Effector memory CD8-positive, alpha-beta T cell (primary cell): ENCODE measurements around the gene DAAM2.

Source experiments
- ATAC-seq: fragments of 150-1000 bp; cut with Tn5 transposase; replicated peaks from 2 replicates; pipeline ENCODE4 v1.10.0; 2021; ENCODE audit warnings: mild to moderate bottlenecking, moderate library complexity
- DNase-seq, 3 experiments: peaks; one replicate each; pipeline ENCODE4 v3.0.0; 2021
- H3K27ac Mint-ChIP-seq, 2 donors: one replicate each; pipeline ENCODE4 v1.8.0; 2022; ENCODE audit warnings: mild to moderate bottlenecking in 2 of 2, mixed read lengths in 2 of 2, moderate library complexity in 2 of 2
- H3K27me3 Mint-ChIP-seq, 2 donors: one replicate each; pipeline ENCODE4 v1.8.0; 2022; ENCODE audit warnings: mixed read lengths in 2 of 2
- H3K36me3 Mint-ChIP-seq: one replicate; pipeline ENCODE4 v1.8.0; 2022; ENCODE audit warnings: mild to moderate bottlenecking, moderate library complexity, mixed read lengths; ENCODE audit not compliant: insufficient read depth
- H3K4me1 Mint-ChIP-seq, 2 donors: one replicate each; pipeline ENCODE4 v1.8.0; 2022; ENCODE audit warnings: low read depth in 2 of 2, mixed read lengths in 2 of 2
- H3K4me3 Mint-ChIP-seq, 2 donors: one replicate each; pipeline ENCODE4 v1.8.0; 2022; ENCODE audit warnings: mild to moderate bottlenecking in 2 of 2, mixed read lengths in 2 of 2, moderate library complexity in 2 of 2
- H3K9me3 Mint-ChIP-seq, 2 donors: one replicate each; pipeline ENCODE4 v1.8.0; 2022; ENCODE audit warnings: mixed read lengths in 2 of 2

DAAM2 gene

GRCh38 chr6:39794231-39794630 lies 2.1 kb downstream of the DAAM2 start:
- no peak overlapping the region for H3K27ac Mint-ChIP-seq
- no peaks in the 10 kb centered on the region for H3K9me3 Mint-ChIP-seq
- ATAC-seq = no peak
- DNase-seq = no peak
- no peak overlapping the region for H3K4me3 Mint-ChIP-seq
- no peaks in the 10 kb centered on the region for H3K4me1 Mint-ChIP-seq
- H3K27me3 Mint-ChIP-seq = peaks cover 59 to 60% of the 10 kb centered on the region in 2 donors
- H3K36me3 Mint-ChIP-seq = no peaks in the 10 kb centered on the region

GRCh38 chr6:39797751-39798150 lies 5.6 kb downstream of the DAAM2 start:
- Mint-ChIP-seq H3K36me3 (no peaks in the 10 kb centered on the region), H3K27ac (no peak overlapping the region), H3K27me3 (peaks cover 40 to 50% of the 10 kb centered on the region in 2 donors), H3K4me3 (no peak overlapping the region), H3K9me3 (no peaks in the 10 kb centered on the region), H3K4me1 (no peaks in the 10 kb centered on the region)
- DNase-seq (no peak), ATAC-seq (no peak)

GRCh38 chr6:39800034-39801032 lies 8.2 kb downstream of the DAAM2 start:
- H3K27ac Mint-ChIP-seq = no peak overlapping the region
- no peaks in the 10 kb centered on the region for H3K36me3 Mint-ChIP-seq
- H3K4me3 Mint-ChIP-seq = no peak overlapping the region
- ATAC-seq (no peak), DNase-seq (no peak)
- H3K27me3 Mint-ChIP-seq = peaks cover 14 to 35% of the 10 kb centered on the region in 2 donors
- H3K9me3 Mint-ChIP-seq = no peaks in the 10 kb centered on the region
- H3K4me1 Mint-ChIP-seq = no peaks in the 10 kb centered on the region

GRCh38 chr6:39801456-39802251 lies 9.5 kb downstream of the DAAM2 start:
- ATAC-seq (no peak), DNase-seq (no peak)
- Mint-ChIP-seq H3K4me1 (no peaks in the 10 kb centered on the region), H3K9me3 (no peaks in the 10 kb centered on the region), H3K27me3 (peaks cover 13 to 32% of the 10 kb centered on the region in 2 donors), H3K27ac (no peak overlapping the region), H3K36me3 (no peaks in the 10 kb centered on the region), H3K4me3 (no peak overlapping the region)

- Mint-ChIP-seq H3K27ac (no peak overlapping the region), H3K4me3 (no peak overlapping the region), H3K36me3 (no peaks in the 10 kb centered on the region), H3K9me3 (no peaks in the 10 kb centered on the region), H3K27me3 (peaks cover 9 to 35% of the 10 kb centered on the region in 2 donors), H3K4me1 (no peaks in the 10 kb centered on the region)
- ATAC-seq = no peak
- DNase-seq = no peak
Measured at GRCh38 chr6:39803872-39804271, 11.7 kb downstream of the DAAM2 start.

GRCh38 chr6:39804466-39805065 lies 12.4 kb downstream of the DAAM2 start:
- Mint-ChIP-seq H3K4me3 (no peak overlapping the region), H3K27me3 (peaks cover 6 to 35% of the 10 kb centered on the region in 2 donors), H3K9me3 (no peaks in the 10 kb centered on the region), H3K4me1 (no peaks in the 10 kb centered on the region), H3K36me3 (no peaks in the 10 kb centered on the region), H3K27ac (no peak overlapping the region)
- DNase-seq (no peak), ATAC-seq (no peak)

- Mint-ChIP-seq H3K4me1 (no peaks in the 10 kb centered on the region), H3K9me3 (no peaks in the 10 kb centered on the region), H3K27ac (no peak overlapping the region), H3K27me3 (peaks cover 15 to 38% of the 10 kb centered on the region in 2 donors), H3K4me3 (no peak overlapping the region), H3K36me3 (no peaks in the 10 kb centered on the region)
- DNase-seq = no peak
- ATAC-seq = no peak
Measured at GRCh38 chr6:39806278-39806677, 14.1 kb downstream of the DAAM2 start.

- Mint-ChIP-seq H3K36me3 (no peaks in the 10 kb centered on the region), H3K9me3 (no peaks in the 10 kb centered on the region), H3K27ac (no peak overlapping the region), H3K4me3 (no peak overlapping the region), H3K4me1 (no peaks in the 10 kb centered on the region), H3K27me3 (peaks cover 12 to 33% of the 10 kb centered on the region in 2 donors)
- DNase-seq (no peak), ATAC-seq (no peak)
Measured at GRCh38 chr6:39808346-39808745, 16.2 kb downstream of the DAAM2 start.

- Mint-ChIP-seq H3K27me3 (peaks cover 12 to 30% of the 10 kb centered on the region in 2 donors), H3K4me3 (no peak overlapping the region)
- ATAC-seq = no peak
Measured at GRCh38 chr6:39808964-39809363, 16.8 kb downstream of the DAAM2 start.

GRCh38 chr6:39811835-39812345 lies 19.7 kb downstream of the DAAM2 start:
- H3K27ac Mint-ChIP-seq = no peak overlapping the region
- ATAC-seq (no peak), DNase-seq (no peak)
- no peaks in the 10 kb centered on the region for H3K36me3 Mint-ChIP-seq
- H3K4me3 Mint-ChIP-seq = no peak overlapping the region
- no peaks in the 10 kb centered on the region for H3K9me3 Mint-ChIP-seq
- H3K27me3 Mint-ChIP-seq = peaks cover 12 to 27% of the 10 kb centered on the region in 2 donors
- H3K4me1 Mint-ChIP-seq = no peaks in the 10 kb centered on the region

More at GRCh38 chr6:39808964-39809363, 16.8 kb downstream of the DAAM2 start:
- Mint-ChIP-seq H3K9me3 (no peaks in the 10 kb centered on the region), H3K27ac (no peak overlapping the region), H3K4me1 (no peaks in the 10 kb centered on the region), H3K36me3 (no peaks in the 10 kb centered on the region)
- no peak for DNase-seq

- no peaks in the 10 kb centered on the region for H3K36me3 Mint-ChIP-seq
- no peak overlapping the region for H3K4me3 Mint-ChIP-seq
- no peaks in the 10 kb centered on the region for H3K9me3 Mint-ChIP-seq
- no peak overlapping the region for H3K27ac Mint-ChIP-seq
- DNase-seq = no peak
- peaks cover 12 to 27% of the 10 kb centered on the region in 2 donors for H3K27me3 Mint-ChIP-seq
- no peaks in the 10 kb centered on the region for H3K4me1 Mint-ChIP-seq
- ATAC-seq = no peak
Measured at GRCh38 chr6:39812496-39812852, 20.3 kb downstream of the DAAM2 start.

- H3K27me3 Mint-ChIP-seq = peaks cover 12 to 27% of the 10 kb centered on the region in 2 donors
- ATAC-seq = no peak
- H3K4me1 Mint-ChIP-seq = no peaks in the 10 kb centered on the region
- DNase-seq = no peak
- no peaks in the 10 kb centered on the region for H3K9me3 Mint-ChIP-seq
- no peak overlapping the region for H3K4me3 Mint-ChIP-seq
- H3K27ac Mint-ChIP-seq = no peak overlapping the region
- no peaks in the 10 kb centered on the region for H3K36me3 Mint-ChIP-seq
Measured at GRCh38 chr6:39812853-39813533, 20.8 kb downstream of the DAAM2 start.

GRCh38 chr6:39814236-39814635 lies 22.1 kb downstream of the DAAM2 start:
- ATAC-seq (no peak), DNase-seq (no peak)
- Mint-ChIP-seq H3K27ac (no peak overlapping the region), H3K27me3 (peaks cover 12 to 31% of the 10 kb centered on the region in 2 donors), H3K4me1 (no peaks in the 10 kb centered on the region), H3K4me3 (no peak overlapping the region), H3K9me3 (no peaks in the 10 kb centered on the region), H3K36me3 (no peaks in the 10 kb centered on the region)
